ENCODE data around the gene RBBP9.
"Not testable (repeated sequence)": the region's sequence is repeated elsewhere in the genome, so short reads cannot be mapped to it uniquely, and the experiment has no call there.

The RBBP9 gene

GRCh38 chr20:18533978-18534644 lies 37.1 kb upstream of the RBBP9 start:
- TF ChIP-seq CTCF (conservative IDR thresholded peaks at IDR 0.05; ENCODE audit: low read depth, low read length), result no peak

GRCh38 chr20:18533491-18533890 lies 36.5 kb upstream of the RBBP9 start:
- TF ChIP-seq CTCF (conservative IDR thresholded peaks at IDR 0.05; ENCODE audit: low read depth, low read length), result no peak
- peak; percentile 9 for DNase-seq (ENCODE audit: low read depth)

More at GRCh38 chr20:18533978-18534644, 37.1 kb upstream of the RBBP9 start:
- no peak overlapping the region for H3K4me3 ChIP-seq (ENCODE audit: low read length)
- no peak for DNase-seq (ENCODE audit: low read depth)

GRCh38 chr20:18532626-18533025 lies 35.6 kb upstream of the RBBP9 start:
- no peak for TF ChIP-seq CTCF (conservative IDR thresholded peaks at IDR 0.05; ENCODE audit: low read depth, low read length)
- H3K4me3 ChIP-seq (ENCODE audit: low read length), result no peak overlapping the region
- DNase-seq (ENCODE audit: low read depth), result no peak

More at GRCh38 chr20:18533491-18533890, 36.5 kb upstream of the RBBP9 start:
- H3K4me3 ChIP-seq (ENCODE audit: low read length), result no peak overlapping the region

GRCh38 chr20:18529041-18529440 lies 32.0 kb upstream of the RBBP9 start:
- no peak overlapping the region for H3K4me3 ChIP-seq (ENCODE audit: low read length)
- no peak for DNase-seq (ENCODE audit: low read depth)
- no peak for TF ChIP-seq CTCF (conservative IDR thresholded peaks at IDR 0.05; ENCODE audit: low read depth, low read length)

- DNase-seq (ENCODE audit: low read depth), result no peak
- no peak for TF ChIP-seq CTCF (conservative IDR thresholded peaks at IDR 0.05; ENCODE audit: low read depth, low read length)
- no peak overlapping the region for H3K4me3 ChIP-seq (ENCODE audit: low read length)
These were observed 30.8 kb upstream of the RBBP9 start for GRCh38 chr20:18527836-18528235.

GRCh38 chr20:18527339-18527738 lies 30.3 kb upstream of the RBBP9 start:
- no peak for TF ChIP-seq CTCF (conservative IDR thresholded peaks at IDR 0.05; ENCODE audit: low read depth, low read length)
- no peak overlapping the region for H3K4me3 ChIP-seq (ENCODE audit: low read length)
- DNase-seq (ENCODE audit: low read depth), result no peak

- DNase-seq (ENCODE audit: low read depth); H3K4me3 ChIP-seq (ENCODE audit: low read length): not testable (repeated sequence)
These were observed 29.7 kb upstream of the RBBP9 start for GRCh38 chr20:18526761-18527160.
